SU-DHL-6 (cell line): Measurements from ENCODE around the gene ITPR1.

Source experiments
- H2AFZ ChIP-seq: fragments of 200-600 bp; sonication (generic); 2 replicates; pipeline ENCODE4 v1.6.1; 2014; ENCODE audit warnings: low read depth, mild to moderate bottlenecking, moderate library complexity, mixed read lengths, antibody characterized with exemption, low read length; ENCODE audit not compliant: severe bottlenecking
- H3F3A ChIP-seq: fragments of 200-600 bp; shearing (Covaris generic); 2 replicates; pipeline ENCODE4 v1.6.0; 2016; ENCODE audit warnings: antibody characterized with exemption, mild to moderate bottlenecking; ENCODE audit not compliant: insufficient read depth
- H3K27ac ChIP-seq: fragments of 200-600 bp; sonication (generic); 2 replicates; pipeline ENCODE4 v1.5.1; 2016; ENCODE audit warnings: low read depth, mild to moderate bottlenecking, low read length, moderate library complexity, mixed read lengths
- H3K27me3 ChIP-seq: fragments of 200-600 bp; sonication (generic), shearing (Covaris generic); 2 replicates; pipeline ENCODE4 v1.6.0; 2014; ENCODE audit warnings: mild to moderate bottlenecking, low read length
- H3K36me3 ChIP-seq: fragments of 200-600 bp; sonication (generic); 2 replicates; pipeline ENCODE4 v1.6.1; 2014; ENCODE audit warnings: mild to moderate bottlenecking, low read length, mixed read lengths
- H3K4me2 ChIP-seq: fragments of 300-600, 200-600 bp; shearing (Covaris generic), sonication (generic); 2 replicates; pipeline ENCODE4 v1.6.0; 2014; ENCODE audit warnings: low read length, low read depth, mild to moderate bottlenecking; ENCODE audit not compliant: poor library complexity, severe bottlenecking
- H3K4me3 ChIP-seq: fragments of 200-600 bp; sonication (generic); 2 replicates; pipeline ENCODE4 v1.5.1; 2014; ENCODE audit warnings: antibody characterized with exemption, low read length, mild to moderate bottlenecking, mixed read lengths; ENCODE audit not compliant: insufficient read depth, poor library complexity, severe bottlenecking
- H3K79me2 ChIP-seq: fragments of 200-600 bp; sonication (generic); 2 replicates; pipeline ENCODE4 v1.6.1; 2014; ENCODE audit warnings: mild to moderate bottlenecking, low read length, moderate library complexity; ENCODE audit not compliant: insufficient read depth
- H3K9ac ChIP-seq: fragments of 200-600 bp; sonication (generic); 2 replicates; pipeline ENCODE4 v1.7.0; 2014; ENCODE audit warnings: mild to moderate bottlenecking, low read length
- H3K9me2 ChIP-seq: fragments of 200-600 bp; sonication (generic); replicated peaks from 2 replicates; pipeline ENCODE4 v1.6.1; 2014; ENCODE audit warnings: low read length; ENCODE audit not compliant: insufficient read depth
- H3K9me3 ChIP-seq: fragments of 200-600 bp; sonication (generic); 2 replicates; pipeline ENCODE4 v1.6.1; 2014; ENCODE audit warnings: low read length, mixed read lengths; ENCODE audit not compliant: insufficient read depth
- H4K20me1 ChIP-seq: fragments of 200-600 bp; sonication (generic); 2 replicates; pipeline ENCODE4 v1.6.1; 2014; ENCODE audit warnings: low read depth, mild to moderate bottlenecking, antibody characterized with exemption, low read length, moderate library complexity, mixed read lengths
- CTCF ChIP-seq: fragments of 200-600 bp; sonication (generic); IDR thresholded peaks from one replicate; pipeline ENCODE4 v1.5.1; 2017; ENCODE audit warnings: antibody characterized with exemption, mild to moderate bottlenecking, low read length, moderate library complexity; ENCODE audit not compliant: insufficient read depth, poor library complexity, severe bottlenecking
- EZH2phosphoT487 ChIP-seq: fragments of 200-600 bp; sonication (generic), shearing (Covaris generic); conservative IDR thresholded peaks from 2 replicates; pipeline ENCODE4 v1.6.1; 2018; ENCODE audit warnings: mild to moderate bottlenecking, antibody characterized with exemption, low read length, moderate library complexity, mixed read lengths

ITPR1 gene

GRCh38 chr3:4593014-4593413 lies 99.9 kb downstream of the ITPR1 start:
- Histone ChIP-seq H3K9me2 (no peaks in the 10 kb centered on the region), H3K4me3 (no peak overlapping the region), H3F3A (no peaks in the 10 kb centered on the region), H3K36me3 (no peaks in the 10 kb centered on the region), H3K27me3 (no peaks in the 10 kb centered on the region), H3K9me3 (no peaks in the 10 kb centered on the region), H3K9ac (no peak overlapping the region), H4K20me1 (no peaks in the 10 kb centered on the region), H3K4me2 (no peak overlapping the region), H2AFZ (no peak overlapping the region), H3K79me2 (no peaks in the 10 kb centered on the region), H3K27ac (no peak overlapping the region)
- TF ChIP-seq CTCF (no peak), EZH2phosphoT487 (no peak)

DNA sequence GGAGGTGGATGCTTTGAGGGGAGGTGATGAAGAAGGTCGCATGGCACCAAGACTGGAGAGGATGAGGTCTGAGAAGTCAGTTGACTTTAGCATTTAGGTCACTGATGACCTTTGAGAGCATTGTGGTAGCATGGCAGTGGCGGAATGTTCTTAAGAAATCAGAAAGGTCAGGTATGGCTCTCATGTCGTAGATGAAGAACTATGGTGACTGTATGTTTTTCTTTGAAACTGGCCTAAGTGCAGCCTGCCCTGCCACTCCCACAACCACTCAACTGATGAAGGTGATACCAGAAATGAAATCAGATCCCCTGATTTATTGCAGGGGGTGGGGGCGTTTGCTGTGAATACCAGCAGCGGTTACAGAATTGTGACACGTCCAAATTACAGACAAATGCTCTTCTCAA lies 102.6 kb downstream of the ITPR1 start:
- no peak overlapping the region for H3K9ac ChIP-seq
- no peaks in the 10 kb centered on the region for H4K20me1 ChIP-seq
- H3K9me2 ChIP-seq: no peaks in the 10 kb centered on the region
- no peaks in the 10 kb centered on the region for H3K36me3 ChIP-seq
- H3K27me3 ChIP-seq: no peaks in the 10 kb centered on the region
- H3K79me2 ChIP-seq: no peaks in the 10 kb centered on the region
- no peaks in the 10 kb centered on the region for H3F3A ChIP-seq
- no peak overlapping the region for H3K4me2 ChIP-seq
- no peak overlapping the region for H3K4me3 ChIP-seq
- TF ChIP-seq EZH2phosphoT487: no peak
- TF ChIP-seq CTCF: no peak
- H3K9me3 ChIP-seq: no peaks in the 10 kb centered on the region
- no peak overlapping the region for H3K27ac ChIP-seq
- no peak overlapping the region for H2AFZ ChIP-seq

- H3F3A ChIP-seq: no peaks in the 10 kb centered on the region
- H3K27me3 ChIP-seq: no peaks in the 10 kb centered on the region
- H3K27ac ChIP-seq: no peak overlapping the region
- H4K20me1 ChIP-seq: no peaks in the 10 kb centered on the region
- no peak overlapping the region for H3K4me2 ChIP-seq
- H2AFZ ChIP-seq: no peak overlapping the region
- no peaks in the 10 kb centered on the region for H3K79me2 ChIP-seq
- no peaks in the 10 kb centered on the region for H3K9me3 ChIP-seq
- H3K9me2 ChIP-seq: no peaks in the 10 kb centered on the region
- no peak overlapping the region for H3K9ac ChIP-seq
- TF ChIP-seq EZH2phosphoT487 (no peak), CTCF (no peak)
- no peak overlapping the region for H3K4me3 ChIP-seq
- no peaks in the 10 kb centered on the region for H3K36me3 ChIP-seq
Observed at GRCh38 chr3:4596612-4597011, 103.5 kb downstream of the ITPR1 start.
